HG03460 (cell line): ENCODE data around the gene SCAI.
"Not testable (repeated sequence)": the region's sequence is repeated elsewhere in the genome, so short reads cannot be mapped to it uniquely, and the experiment has no call there.

Experiments used
- ATAC-seq: cut with Tn5 transposase; IDR thresholded peaks from one replicate; pipeline ENCODE4 v1.9.1; 2021; ENCODE audit not compliant: unreplicated experiment

Gene SCAI

DNA sequence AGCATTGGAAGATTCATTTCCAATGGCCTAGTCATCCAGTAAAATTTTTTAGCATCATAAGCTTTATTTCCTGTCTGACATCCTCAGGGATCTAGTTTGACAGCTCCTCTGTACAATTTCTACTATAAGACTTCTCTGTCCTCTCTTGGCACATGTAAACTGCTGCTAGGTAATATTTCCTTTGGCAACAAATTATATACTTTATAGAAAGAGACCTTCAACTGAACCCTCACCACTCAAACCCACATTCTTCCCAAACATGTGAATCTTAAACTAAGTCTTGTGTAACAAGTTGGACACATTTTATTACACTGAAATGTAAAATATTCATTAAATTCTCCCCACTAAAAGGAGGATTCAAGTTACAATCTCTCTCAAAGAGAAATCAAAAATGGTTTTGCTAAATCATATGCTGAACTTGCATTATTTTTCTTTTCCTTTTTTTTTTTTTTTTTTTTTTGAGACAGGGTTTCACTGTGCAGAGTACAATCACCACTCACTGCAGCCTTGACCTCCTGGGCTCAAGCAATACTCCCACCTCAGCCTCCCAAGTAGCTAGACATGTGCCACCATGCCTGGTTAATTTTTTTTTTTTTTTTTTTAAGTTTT, 36.9 kb downstream of the SCAI start:
- no peak for ATAC-seq

DNA sequence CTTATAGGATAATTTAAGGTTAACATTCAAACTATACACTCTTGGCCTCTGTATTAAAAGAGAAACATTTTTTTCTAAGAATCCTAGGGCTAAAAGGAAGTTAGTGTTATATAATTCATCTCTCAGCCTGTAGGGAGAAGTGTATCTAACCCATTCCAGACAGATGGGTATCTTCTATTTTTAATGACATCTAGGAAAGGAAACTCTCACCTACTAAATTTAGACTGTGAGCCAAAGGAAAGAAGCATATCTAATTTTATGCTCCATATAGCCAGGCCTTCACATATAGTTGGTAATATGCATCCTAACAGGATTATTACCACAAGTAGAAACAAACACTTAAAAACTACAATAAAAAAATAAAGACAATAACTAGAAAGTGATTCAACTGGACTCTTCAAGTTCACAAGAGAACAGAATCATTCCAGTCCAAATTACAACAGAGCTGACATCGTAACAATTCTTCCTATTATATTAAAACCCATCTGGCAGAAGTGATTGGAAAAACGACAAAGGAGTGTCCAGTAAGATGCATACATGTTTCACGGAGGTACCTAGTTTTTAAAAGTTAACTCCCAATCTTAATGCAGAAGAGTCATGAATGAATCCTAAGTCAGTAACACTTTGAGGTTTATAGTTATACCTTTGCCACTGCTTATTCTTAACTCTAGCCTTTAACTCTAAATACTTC, 39.4 kb downstream of the SCAI start:
- ATAC-seq, result no peak

DNA sequence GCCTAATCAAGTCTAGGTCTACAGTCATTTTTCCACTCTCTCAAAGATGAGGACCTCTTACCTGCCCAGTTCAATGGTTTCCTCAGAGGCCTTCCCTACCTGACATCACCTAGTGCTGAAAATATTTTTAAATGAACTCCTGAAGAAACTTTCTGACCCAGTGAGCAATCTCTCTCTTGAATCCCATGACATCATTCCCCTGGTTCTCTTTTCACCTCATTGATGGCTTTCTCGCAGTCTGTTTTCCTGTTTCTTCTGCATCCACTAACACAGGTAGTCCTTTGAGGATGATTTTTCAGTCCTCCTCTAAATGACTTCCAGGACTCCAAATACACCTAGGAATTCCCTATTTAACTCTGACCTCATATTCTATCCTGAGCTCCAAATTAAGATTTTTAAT, 40.3 kb downstream of the SCAI start:
- no peak for ATAC-seq

GRCh38 chr9:125100822-125101221, 42.5 kb downstream of the SCAI start:
- no peak for ATAC-seq

- no peak for ATAC-seq
These were observed 43.5 kb downstream of the SCAI start for GRCh38 chr9:125099816-125100215.

- no peak for ATAC-seq
These were observed 47.4 kb downstream of the SCAI start for GRCh38 chr9:125095821-125096443.

DNA sequence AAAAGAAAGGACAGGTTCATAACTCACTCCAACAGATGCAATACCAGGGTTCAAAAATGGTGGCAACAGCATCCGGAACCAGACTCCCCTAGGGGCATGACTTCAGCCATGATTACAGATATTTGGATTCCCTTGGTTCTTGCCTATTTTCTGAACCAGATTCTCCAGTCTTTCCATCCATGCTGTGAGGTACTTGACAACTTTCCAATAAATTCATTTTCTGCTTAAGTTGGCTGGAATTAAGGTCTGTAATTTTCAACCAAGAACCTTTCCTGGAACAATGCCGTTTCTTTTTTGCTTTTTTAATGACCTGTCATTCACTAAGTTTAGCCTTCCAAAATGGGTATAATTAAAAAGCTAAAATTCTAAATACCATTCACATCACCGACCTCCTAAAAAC, 52.2 kb downstream of the SCAI start:
- no peak for ATAC-seq

GRCh38 chr9:125089331-125089730, 54.0 kb downstream of the SCAI start:
- ATAC-seq, result no peak

- no peak for ATAC-seq
These were observed 54.6 kb downstream of the SCAI start for GRCh38 chr9:125088752-125089151.

DNA sequence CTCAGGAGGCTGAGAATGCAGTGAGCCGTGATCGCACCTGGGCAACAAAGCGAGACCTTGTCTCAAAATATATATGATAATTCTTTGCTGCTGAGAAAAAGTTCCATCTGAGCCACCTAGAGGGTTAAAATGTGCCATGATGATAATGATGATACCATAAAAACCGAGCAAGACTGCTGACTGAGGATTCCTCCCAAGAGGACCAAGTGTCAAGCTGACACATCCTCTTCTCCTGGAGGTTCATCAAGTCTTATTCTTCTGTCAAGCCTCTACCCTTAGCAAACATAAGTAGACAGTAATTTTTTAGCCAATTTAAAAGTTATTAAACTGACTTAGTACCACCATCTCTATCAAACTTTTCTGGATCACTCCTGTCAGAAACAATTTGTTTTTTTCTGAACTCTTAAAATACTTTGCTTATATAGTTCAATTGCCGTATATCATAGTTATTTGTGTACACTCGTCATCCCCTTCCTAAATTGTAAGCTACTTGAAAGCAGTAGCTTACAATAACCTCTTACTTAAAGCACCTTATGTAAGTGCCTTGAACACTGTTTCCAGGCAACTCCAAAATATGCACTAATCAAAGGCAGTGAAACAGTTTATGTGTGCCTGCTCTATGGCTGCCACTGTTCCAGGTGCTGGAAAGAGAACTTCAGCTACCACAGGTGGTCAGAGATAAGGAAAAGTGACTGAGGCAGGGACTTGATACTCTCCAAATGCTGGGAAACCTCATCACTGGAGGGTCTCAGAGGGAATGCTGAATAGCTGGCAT, 57.4 kb downstream of the SCAI start:
- no peak for ATAC-seq

DNA sequence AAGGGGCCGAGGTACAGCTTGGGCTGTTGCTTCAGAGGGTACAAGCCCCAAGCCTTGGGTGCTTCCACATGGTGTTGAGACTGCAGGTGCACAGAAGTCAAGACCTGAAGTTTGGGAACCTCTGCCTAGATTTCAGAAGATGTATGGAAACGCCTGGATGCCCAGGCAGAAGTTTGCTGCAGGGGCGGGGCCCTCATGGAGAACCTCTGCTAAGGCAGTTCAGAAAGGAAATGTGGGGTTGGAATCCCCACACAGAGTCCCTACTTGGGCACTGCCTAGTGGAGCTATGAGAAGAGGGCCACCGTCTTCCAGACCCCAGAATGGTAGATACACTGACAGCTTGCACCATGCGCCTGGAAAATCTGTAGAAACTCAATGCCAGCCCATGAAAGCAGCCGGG, 61.1 kb downstream of the SCAI start:
- ATAC-seq, result not testable (repeated sequence)

- not testable (repeated sequence) for ATAC-seq
These were observed 62.5 kb downstream of the SCAI start for GRCh38 chr9:125080797-125081196.

DNA sequence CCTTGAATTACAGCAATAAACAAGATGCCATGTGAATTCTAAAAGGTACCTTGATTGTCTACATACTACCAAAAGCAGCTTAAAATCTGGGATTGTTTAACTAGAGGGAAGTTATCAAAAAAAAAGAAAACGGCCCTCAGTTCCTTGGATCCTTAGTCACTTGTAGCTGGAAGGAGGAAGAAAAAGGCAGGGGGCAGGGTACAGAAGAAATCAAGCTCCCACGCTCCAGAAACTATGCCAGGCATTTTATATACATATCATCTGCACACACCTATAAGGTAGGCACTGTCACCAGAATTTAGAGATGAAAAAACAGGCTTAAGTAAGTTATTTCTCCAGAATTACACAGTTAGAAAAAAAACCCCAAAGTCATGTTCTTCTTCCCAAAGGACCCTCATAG, 63.4 kb downstream of the SCAI start:
- no peak for ATAC-seq

DNA sequence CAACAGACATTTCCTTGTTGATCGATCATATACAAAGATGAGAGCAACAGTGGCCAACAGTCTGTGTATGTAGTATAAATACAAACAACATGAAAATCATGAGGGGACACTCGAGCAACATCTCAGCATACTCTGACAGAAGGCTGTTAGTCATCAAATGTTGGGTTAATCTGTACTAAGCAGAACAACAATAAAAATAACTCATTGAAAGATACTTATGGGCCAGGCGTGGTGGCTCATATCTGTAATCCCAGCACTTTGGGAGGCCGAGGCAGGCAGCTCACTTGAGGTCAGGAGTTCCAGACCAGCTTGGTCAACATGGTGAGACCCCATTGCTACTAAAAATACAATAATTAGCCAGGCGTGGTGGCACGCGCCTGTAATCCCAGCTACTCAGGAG, 67.3 kb downstream of the SCAI start:
- no peak for ATAC-seq

- ATAC-seq, result no peak
These were observed 68.4 kb downstream of the SCAI start for GRCh38 chr9:125074976-125075375.

DNA sequence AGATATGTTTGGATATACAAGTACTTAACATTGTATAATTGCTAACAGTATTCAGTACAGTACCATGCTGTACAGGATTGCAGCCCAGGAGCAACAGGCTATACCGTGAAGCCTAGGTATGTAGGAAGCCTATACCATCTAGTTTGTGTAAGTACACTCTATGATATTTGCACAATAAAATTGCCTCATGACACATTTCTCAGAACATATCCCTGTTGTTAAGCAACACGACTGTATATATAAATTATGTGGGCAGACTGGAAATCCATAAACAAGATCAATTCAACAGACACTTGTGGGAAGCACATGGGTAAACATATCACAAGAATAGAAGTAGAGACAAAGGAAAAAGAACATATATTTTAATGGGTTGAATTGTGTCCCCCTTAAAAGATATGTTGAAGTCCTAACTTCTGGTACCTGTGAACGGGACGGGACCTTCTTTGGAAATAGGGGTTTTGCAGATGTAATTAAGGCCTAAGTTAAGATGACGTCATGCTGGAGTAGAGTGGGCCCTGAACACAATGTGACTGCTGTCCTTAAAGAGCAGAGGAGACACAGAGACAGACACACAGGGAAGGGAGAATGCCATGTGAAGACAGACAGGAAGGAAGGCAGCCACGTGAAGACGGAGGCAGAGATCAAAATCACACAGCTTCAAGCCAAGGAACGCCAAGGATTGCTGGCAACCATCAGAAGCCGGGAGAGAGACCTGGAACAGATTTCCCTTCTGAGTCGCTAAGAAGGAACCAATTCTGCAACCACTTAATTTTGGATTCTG, 76.3 kb downstream of the SCAI start:
- no peak for ATAC-seq

DNA sequence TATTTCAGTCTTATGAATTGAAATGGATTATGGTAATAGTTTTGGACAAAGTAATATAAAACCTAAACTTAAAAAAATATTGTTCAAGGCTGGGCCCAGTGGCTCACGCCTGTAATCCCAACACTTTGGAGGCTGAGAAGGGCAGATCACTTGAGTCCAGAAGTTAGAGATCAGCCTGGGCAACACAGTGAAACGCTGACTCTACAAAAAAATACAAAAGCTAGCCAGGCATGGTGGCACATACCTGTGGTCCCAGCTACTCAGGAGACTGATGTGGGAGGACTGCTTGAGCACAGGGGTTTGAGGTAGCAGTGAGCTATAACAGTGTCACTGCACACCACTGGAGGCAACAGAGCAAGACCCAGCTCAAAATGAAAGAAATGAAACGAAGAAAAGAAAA, 81.9 kb downstream of the SCAI start:
- ATAC-seq, result no peak

DNA sequence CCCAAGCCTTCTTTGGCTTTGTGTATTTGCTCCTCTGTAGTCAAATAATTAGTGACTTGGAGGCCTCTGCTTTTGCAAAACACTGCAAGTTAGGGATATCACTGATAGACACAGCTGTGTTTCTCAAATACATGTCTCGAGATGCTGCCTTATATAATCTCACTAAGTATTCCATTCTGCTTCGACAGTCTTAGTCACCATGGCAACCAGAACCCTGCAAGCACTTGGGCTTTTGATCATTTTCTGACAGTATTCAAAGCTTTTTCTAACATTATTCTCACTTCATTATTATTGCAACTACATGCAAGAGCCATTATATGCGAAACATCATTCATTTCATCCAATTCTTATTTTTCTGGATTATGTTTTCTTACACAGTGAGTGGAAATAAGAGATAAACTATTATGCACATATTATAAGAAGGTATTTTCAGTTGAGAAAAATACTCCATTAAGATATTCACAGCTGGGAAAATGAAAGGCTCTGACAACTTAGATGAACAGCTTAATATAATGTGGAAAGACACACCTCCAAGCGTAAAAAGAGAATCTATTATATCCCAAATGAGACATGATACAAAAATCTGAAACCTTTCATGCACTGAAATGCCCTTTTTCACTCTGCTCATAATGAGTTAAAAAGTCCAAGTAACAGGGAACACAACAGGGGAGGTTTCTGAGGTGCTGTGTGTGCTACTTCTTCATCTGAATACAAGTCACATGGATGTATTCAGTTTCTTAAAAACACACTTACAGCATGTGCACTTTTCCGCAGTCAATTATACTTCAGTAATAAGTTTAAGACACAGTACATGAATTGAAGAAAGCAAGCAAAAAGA, 93.9 kb downstream of the SCAI start:
- ATAC-seq, result no peak

DNA sequence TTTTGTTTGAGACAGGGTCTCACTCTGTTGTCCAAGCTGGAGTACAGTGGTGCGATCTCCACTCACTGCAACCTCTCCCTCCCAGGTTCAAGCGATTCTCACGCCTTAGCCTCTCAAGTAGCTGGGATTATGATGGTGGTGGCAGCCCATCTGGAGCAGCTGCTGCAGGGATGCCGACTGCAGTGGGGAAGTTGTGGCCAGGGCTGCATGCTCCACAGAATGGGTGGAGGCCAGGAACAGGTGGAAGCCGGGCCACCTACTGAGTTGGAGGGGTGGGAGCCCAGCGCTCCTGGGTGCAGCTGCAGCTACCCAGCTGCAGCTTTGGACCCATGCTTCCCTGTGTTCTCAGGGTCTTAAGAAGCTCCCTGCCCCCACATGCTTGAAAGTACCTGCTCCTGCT, 99.7 kb downstream of the SCAI start:
- no peak for ATAC-seq

DNA sequence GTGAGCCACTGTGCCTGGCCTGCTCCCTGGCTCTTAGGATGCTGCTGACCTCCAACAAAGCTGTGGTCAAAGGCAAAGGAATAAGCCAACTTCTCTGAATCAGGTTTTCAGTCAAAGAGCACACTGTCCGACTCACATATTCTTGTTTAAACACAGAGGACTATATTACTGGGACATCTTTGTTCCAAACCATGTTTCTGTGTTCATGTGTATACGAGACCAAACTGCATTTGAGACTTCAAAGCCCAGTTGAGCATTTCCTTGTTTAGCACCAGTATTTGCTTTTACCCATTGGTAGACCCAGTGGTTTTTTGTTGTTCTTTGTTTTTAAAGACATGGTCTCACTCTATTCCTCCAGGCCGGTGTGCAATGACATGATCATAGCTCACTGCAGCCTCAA, 100.2 kb downstream of the SCAI start:
- ATAC-seq, result no peak
